ENCODE measurements around the gene CHMP5.
A peak's percentile ranks its signal among the peaks of the same experiment; 100 is the strongest.

The CHMP5 gene

GRCh38 chr9:33264473-33265177, at the start of gene CHMP5, which contains the start of gene BAG1:
CHMP5 (plus strand) TSS chr9:33265049; CDS start chr9:33265079, 30 bp downstream.
BAG1 (minus strand) TSS chr9:33264708.
- peak; percentile 89 for DNase-seq

- no peak for DNase-seq
Measured at GRCh38 chr9:33220681-33221567, 43.9 kb upstream of the CHMP5 start.

GRCh38 chr9:33221568-33221884, 43.3 kb upstream of the CHMP5 start:
- no peak for DNase-seq

- DNase-seq: no peak
Measured at GRCh38 chr9:33222031-33222430, 42.8 kb upstream of the CHMP5 start.

- no peak for DNase-seq
Measured at GRCh38 chr9:33223696-33224095, 41.2 kb upstream of the CHMP5 start.

GRCh38 chr9:33225319-33226147, 39.3 kb upstream of the CHMP5 start:
- peak; percentile 52 for DNase-seq

- no peak for DNase-seq
Measured at GRCh38 chr9:33227008-33227398, 37.8 kb upstream of the CHMP5 start.

- DNase-seq: no peak
Measured at GRCh38 chr9:33227741-33228140, 37.1 kb upstream of the CHMP5 start.

- no peak for DNase-seq
Measured at GRCh38 chr9:33228606-33229005, 36.2 kb upstream of the CHMP5 start.

GRCh38 chr9:33229359-33230114, 35.3 kb upstream of the CHMP5 start:
- peak; percentile 66 for DNase-seq

GRCh38 chr9:33230756-33231622, 33.9 kb upstream of the CHMP5 start:
- no peak for DNase-seq

- no peak for DNase-seq
Measured at GRCh38 chr9:33231623-33231942, 33.3 kb upstream of the CHMP5 start.

- DNase-seq: no peak
Measured at GRCh38 chr9:33232815-33233214, 32.0 kb upstream of the CHMP5 start.

- DNase-seq: peak; percentile 34
Measured at GRCh38 chr9:33233626-33234342, 31.1 kb upstream of the CHMP5 start.

- no peak for DNase-seq
Measured at GRCh38 chr9:33234511-33235467, 30.1 kb upstream of the CHMP5 start.

- DNase-seq: no peak
Measured at GRCh38 chr9:33236571-33236970, 28.3 kb upstream of the CHMP5 start.

GRCh38 chr9:33239921-33240320, 24.9 kb upstream of the CHMP5 start, which contains the start of gene SPINK4:
SPINK4 (plus strand) TSS chr9:33240167; CDS start chr9:33240209, 42 bp downstream.
- DNase-seq: no peak

GRCh38 chr9:33241298-33241697, 23.6 kb upstream of the CHMP5 start:
- DNase-seq: no peak

GRCh38 chr9:33242609-33243134, 22.2 kb upstream of the CHMP5 start:
- DNase-seq: no peak

Measured in NCI-H510A treated with DMSO at 0.1 percent for 48 hours (cell line).